GM12801 (cell line): ENCODE results near the gene CUEDC1.

Source experiments
- TF ChIP-seq, protein P1 (sequence below): IDR thresholded peaks from one replicate; pipeline ENCODE4 v1.5.1; 2011; ENCODE audit warnings: control low read depth; ENCODE audit not compliant: insufficient read length; ENCODE audit errors: extremely low read depth

Gene CUEDC1

GRCh38 chr17:57870283-57870635 is 85.0 kb downstream of the CUEDC1 start:
- TF ChIP-seq, protein P1, sequence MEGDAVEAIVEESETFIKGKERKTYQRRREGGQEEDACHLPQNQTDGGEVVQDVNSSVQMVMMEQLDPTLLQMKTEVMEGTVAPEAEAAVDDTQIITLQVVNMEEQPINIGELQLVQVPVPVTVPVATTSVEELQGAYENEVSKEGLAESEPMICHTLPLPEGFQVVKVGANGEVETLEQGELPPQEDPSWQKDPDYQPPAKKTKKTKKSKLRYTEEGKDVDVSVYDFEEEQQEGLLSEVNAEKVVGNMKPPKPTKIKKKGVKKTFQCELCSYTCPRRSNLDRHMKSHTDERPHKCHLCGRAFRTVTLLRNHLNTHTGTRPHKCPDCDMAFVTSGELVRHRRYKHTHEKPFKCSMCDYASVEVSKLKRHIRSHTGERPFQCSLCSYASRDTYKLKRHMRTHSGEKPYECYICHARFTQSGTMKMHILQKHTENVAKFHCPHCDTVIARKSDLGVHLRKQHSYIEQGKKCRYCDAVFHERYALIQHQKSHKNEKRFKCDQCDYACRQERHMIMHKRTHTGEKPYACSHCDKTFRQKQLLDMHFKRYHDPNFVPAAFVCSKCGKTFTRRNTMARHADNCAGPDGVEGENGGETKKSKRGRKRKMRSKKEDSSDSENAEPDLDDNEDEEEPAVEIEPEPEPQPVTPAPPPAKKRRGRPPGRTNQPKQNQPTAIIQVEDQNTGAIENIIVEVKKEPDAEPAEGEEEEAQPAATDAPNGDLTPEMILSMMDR: no peak

- TF ChIP-seq, protein P1: no peak
Observed at GRCh38 chr17:57869617-57870282, 85.5 kb downstream of the CUEDC1 start.

GRCh38 chr17:57868910-57869616 is 86.1 kb downstream of the CUEDC1 start:
- TF ChIP-seq, protein P1: no peak

DNA sequence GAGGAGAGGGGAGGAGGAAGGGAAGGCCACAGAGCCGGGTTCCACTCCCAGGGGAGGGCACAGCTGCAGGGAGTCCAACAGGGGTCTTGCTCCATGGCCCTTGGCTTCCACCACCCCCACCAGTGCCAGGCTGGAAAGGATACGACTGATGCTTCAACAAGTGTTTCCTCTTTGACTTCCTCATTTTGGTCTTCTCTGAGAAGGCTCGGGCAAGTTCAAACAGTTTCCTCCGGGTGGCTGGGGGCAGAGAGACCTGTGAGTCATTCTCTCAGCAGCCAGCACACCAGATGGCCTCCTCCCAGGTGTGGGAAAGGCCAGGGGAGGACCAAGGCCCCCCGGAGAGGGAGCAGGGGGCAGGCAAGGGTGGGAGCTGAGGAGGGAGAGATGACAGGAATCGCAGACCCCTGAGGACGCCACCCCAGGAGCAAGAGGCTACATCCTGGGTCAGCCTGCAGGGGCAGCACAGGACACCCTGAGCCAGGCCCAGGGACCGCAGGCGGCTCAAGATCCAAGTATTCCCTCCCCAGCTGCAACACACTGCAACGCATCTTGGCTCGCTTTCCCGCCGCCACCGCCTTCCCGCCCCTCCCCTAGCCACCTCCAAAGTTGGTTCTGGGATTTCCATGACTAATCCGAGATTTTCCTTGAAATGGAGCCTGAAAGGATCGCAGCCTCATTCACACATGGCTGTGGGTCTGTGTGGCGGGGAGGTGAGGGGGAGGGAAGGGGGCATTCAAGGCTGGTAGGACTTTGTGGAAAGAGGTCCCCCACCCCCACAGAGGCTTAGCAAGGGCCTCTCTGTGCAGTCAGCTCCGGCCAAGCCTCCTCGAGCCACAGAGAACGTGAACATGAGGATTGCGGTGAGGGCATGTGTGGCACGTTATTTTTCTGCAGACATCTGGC is 87.0 kb downstream of the CUEDC1 start:
- TF ChIP-seq, protein P1: no peak

DNA sequence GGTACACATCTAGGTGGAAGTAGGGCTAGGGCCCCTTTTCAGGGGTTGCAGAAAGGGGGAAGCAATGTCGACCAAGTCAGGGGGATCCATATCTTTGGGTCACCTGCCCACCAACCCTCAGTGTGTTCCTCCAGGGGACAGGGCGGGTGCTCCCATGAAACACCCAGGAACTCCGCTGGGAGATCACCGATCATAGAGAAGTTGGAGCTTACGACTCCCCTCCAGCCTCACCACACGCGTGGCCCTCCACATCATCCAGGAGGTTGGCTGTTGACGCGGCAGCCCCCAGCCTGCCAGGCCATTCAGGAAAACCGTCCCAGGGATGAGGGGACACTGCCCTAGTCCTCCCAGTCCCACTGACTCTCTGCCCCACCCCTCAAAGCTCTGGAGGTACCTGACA is 88.1 kb downstream of the CUEDC1 start:
- TF ChIP-seq, protein P1: no peak

DNA sequence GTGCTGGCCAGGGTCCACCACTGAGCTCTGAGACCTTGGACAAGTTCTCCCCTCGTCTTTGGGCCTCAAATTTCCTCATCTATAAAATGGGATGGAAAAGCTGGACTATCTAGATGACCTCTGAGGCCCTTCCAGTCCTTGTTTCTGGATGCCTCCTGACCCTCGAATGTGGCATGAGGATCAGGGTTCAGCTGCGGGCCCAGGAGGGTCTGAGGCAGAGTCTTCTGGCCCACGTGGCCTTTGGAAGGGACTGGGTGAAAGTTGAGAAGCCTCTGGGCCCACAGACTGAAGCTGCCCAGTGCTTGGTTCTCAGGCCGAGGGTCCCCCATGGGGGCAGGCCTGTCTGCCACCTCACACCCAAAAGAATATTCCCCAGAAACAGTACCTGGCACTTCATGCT is 88.5 kb downstream of the CUEDC1 start:
- TF ChIP-seq, protein P1: no peak

DNA sequence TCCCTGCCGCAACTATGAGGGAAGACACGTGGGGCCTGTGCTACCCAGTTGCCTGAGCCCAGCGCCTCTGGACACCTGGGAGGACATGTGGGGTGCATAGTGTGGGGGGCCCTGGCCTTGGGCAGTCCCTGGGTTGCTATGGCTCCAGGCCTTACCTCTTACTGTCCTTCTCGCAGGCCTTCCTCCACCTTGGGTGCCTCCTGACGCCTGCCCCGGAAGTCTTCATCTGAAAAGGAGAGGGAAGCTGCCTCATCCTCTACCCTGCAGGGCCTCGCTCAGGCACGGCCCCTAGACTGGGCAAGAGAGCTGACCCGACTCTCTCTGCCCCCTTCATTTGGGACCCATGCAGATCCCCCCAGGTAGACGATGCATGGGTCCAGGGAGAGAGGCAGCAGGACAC is 88.9 kb downstream of the CUEDC1 start:
- TF ChIP-seq, protein P1: no peak
